K562 (cell line): Measurements from ENCODE around the gene ALG5. TPM values are rescaled to one million over a fixed set of nuclear protein-coding genes. Genes with fewer than 3 reads are reported as not detected.

Source experiments
- ATAC-seq: fragments of 200-7000 bp; cut with Tn5 transposase; 3 replicates; pipeline ENCODE4 v1.9.1; 2020; ENCODE audit warnings: moderate library complexity
- BruUV-seq: library from RNA; stranded (reverse); fragments of 400-500 nt; replicated peaks from 2 replicates; lab custom pipeline; 2021; lab: Mats Ljungman, UMichigan
- CTCF ChIA-PET: fragments of 300-600 bp; formaldehyde crosslinking; extraction: SDS; loops from one replicate; lab custom pipeline; 2021; ENCODE audit warnings: low intra/inter-chr PET ratio; lab: Yijun Ruan, JAX
- POLR2A ChIA-PET: fragments of 300-600, 350-650 bp; sonication (Branson Sonifier 250); formaldehyde crosslinking; extraction: SDS; loops from one replicate; lab custom pipeline; 2021; ENCODE audit warnings: antibody characterized with exemption, inconsistent platforms; lab: Yijun Ruan, JAX
- DNase-seq, 4 experiments: peaks; one replicate each; pipeline versions ENCODE4 v3.0.0 to v3.0.0-alpha.2; 2011 to 2018; ENCODE audit warnings: low spot score in 3 of 4, mixed read lengths in 3 of 4; ENCODE audit errors: extremely low read depth in 1 of 4
- FAIRE-seq: peaks from 2 replicates; lab custom pipeline; 2011; peaks lifted over from hg19 to GRCh38; lab: Jason Lieb, UNC
- H2AFZ ChIP-seq: 2 replicates; pipeline ENCODE4 v1.6.0; 2011; ENCODE audit warnings: low read depth, low read length, control low read depth, inconsistent platforms
- H3K27ac ChIP-seq: fragments of 200-600 bp; 3 replicates; pipeline ENCODE4 v1.8.0; 2011; ENCODE audit warnings: low read depth, mild to moderate bottlenecking, control low read depth, inconsistent platforms, low read length, moderate library complexity, mixed read lengths; ENCODE audit errors: extremely low read depth
- H3K27me3 ChIP-seq, 2 experiments: fragments of 300-600 bp in 1 of 2; 2 replicates in 1 of 2; 3 replicates in 1 of 2; pipeline versions ENCODE4 v1.6.0 to v1.8.0; 2011; ENCODE audit warnings: inconsistent platforms in 2 of 2, low read length in 2 of 2, mild to moderate bottlenecking in 1 of 2, mixed read lengths in 1 of 2, moderate library complexity in 1 of 2; ENCODE audit not compliant: control insufficient read depth in 2 of 2, insufficient read depth in 2 of 2
- H3K36me3 ChIP-seq: fragments of 300-600 bp; 3 replicates; pipeline ENCODE4 v1.8.0; 2011; ENCODE audit warnings: mild to moderate bottlenecking, low read length, inconsistent platforms; ENCODE audit not compliant: control insufficient read depth, insufficient read depth
- H3K4me1 ChIP-seq, 2 experiments: fragments of 200-600 bp in 1 of 2; replicated peaks in 1 of 2; 2 replicates in 1 of 2; 3 replicates in 1 of 2; pipeline versions ENCODE4 v1.5.1 to v1.8.0; 2011; ENCODE audit warnings: inconsistent platforms in 2 of 2, low read length in 2 of 2, mild to moderate bottlenecking in 1 of 2, mixed read lengths in 1 of 2, moderate library complexity in 1 of 2; ENCODE audit not compliant: control insufficient read depth in 2 of 2, insufficient read depth in 2 of 2
- H3K4me2 ChIP-seq: 2 replicates; pipeline ENCODE4 v1.6.1; 2011; ENCODE audit warnings: low read length, control low read depth, inconsistent platforms, mixed read lengths; ENCODE audit not compliant: insufficient read depth
- H3K4me3 ChIP-seq: fragments of 200-600 bp; sonication (generic), shearing (Covaris generic); 2 replicates; pipeline ENCODE4 v1.5.1; 2016; ENCODE audit warnings: control low read depth, inconsistent platforms
- H3K79me2 ChIP-seq: fragments of 200-600 bp; 3 replicates; pipeline ENCODE4 v1.8.0; 2011; ENCODE audit warnings: low read length, inconsistent platforms; ENCODE audit not compliant: control insufficient read depth, insufficient read depth
- H3K9ac ChIP-seq, 2 experiments: 2 replicates each; pipeline versions ENCODE4 v1.6.0 to v1.6.1; 2011; ENCODE audit warnings: low read depth in 2 of 2, low read length in 2 of 2, control low read depth in 1 of 2, inconsistent platforms in 1 of 2, mild to moderate bottlenecking in 1 of 2, mixed read lengths in 1 of 2; ENCODE audit not compliant: insufficient read depth in 1 of 2
- H3K9me1 ChIP-seq: one replicate; pipeline ENCODE4 v1.6.0; 2011; ENCODE audit warnings: inconsistent platforms, mild to moderate bottlenecking, low read length, moderate library complexity; ENCODE audit not compliant: control insufficient read depth, insufficient read depth
- H3K9me3 ChIP-seq: replicated peaks from 2 replicates; pipeline ENCODE4 v1.5.1; 2011; ENCODE audit warnings: low read depth, low read length, inconsistent platforms; ENCODE audit not compliant: control insufficient read depth, insufficient read depth
- H4K20me1 ChIP-seq: replicated peaks from 2 replicates; pipeline ENCODE4 v1.6.1; 2011; ENCODE audit warnings: low read length, inconsistent platforms, mixed read lengths; ENCODE audit not compliant: control insufficient read depth, insufficient read depth
- HDGF ChIP-seq: fragments of 450-650 bp; IDR thresholded peaks from 2 replicates; pipeline ENCODE4 v1.6.1; 2016
- TAF9B ChIP-seq: fragments of 450-650 bp; IDR thresholded peaks from 2 replicates; pipeline ENCODE4 v1.6.1; 2018; ENCODE audit warnings: mild to moderate bottlenecking; ENCODE audit not compliant: partially characterized antibody
- TEAD2 ChIP-seq: fragments of 450-650 bp; IDR thresholded peaks from 2 replicates; pipeline ENCODE4 v1.6.1; 2016; ENCODE audit warnings: missing genetic modification characterization, control low read depth, missing compliant biosample characterization
- ZNF232 ChIP-seq: sonication (generic); formaldehyde crosslinking; IDR thresholded peaks from 2 replicates; pipeline ENCODE4 v1.8.0; 2022; ENCODE audit warnings: mild to moderate bottlenecking, missing genetic modification reagents
- ZNF444 ChIP-seq: fragments of 250-450 bp; sonication (Bioruptor Pico); IDR thresholded peaks from 2 replicates; pipeline ENCODE4 v1.4.0; 2020; ENCODE audit warnings: mild to moderate bottlenecking, moderate library complexity
- ZNF589 ChIP-seq: fragments of 200-800 bp; sonication (Bioruptor generic); IDR thresholded peaks from 2 replicates; pipeline ENCODE4 v1.6.1; 2016; ENCODE audit warnings: low read depth, missing genetic modification characterization, missing compliant biosample characterization
- ZNF609 ChIP-seq: sonication (generic); formaldehyde crosslinking; IDR thresholded peaks from 2 replicates; pipeline ENCODE4 v1.8.1; 2023; ENCODE audit warnings: missing genetic modification reagents, mild to moderate bottlenecking, borderline replicate concordance
- WGBS: fragments of 100-300 bp; shearing (Covaris generic); methylation state at CpG from one replicate; pipeline ENCODE4 v1.1.6; 2016; ENCODE audit warnings: low coverage, mixed read lengths; ENCODE audit not compliant: insufficient coverage; ENCODE audit errors: missing lambda C conversion rate; 5-methylcytosine and 5-hydroxymethylcytosine counted together
- in situ Hi-C: fragments of 300-500 bp; cut with MboI; formaldehyde crosslinking; loops from 4 replicates; pipeline ENCODE4 v1.15.0; 2018; ENCODE audit warnings: inconsistent platforms, mixed read lengths
- intact Hi-C: fragments of 100-400 bp; cut with micrococcal nuclease; formaldehyde crosslinking; loops from 2 replicates; pipeline ENCODE4 v1.14.2; 2022
- polyA plus RNA-seq, 8 experiments: library from polyadenylated mRNA; depleted of rRNA in 4 of 8; stranded (reverse) in 5 of 8; unstranded in 3 of 8; fragments of >200 nt; fragmentation: Nextera tagmentation in 2 of 8; fragmentation: Illumina TruSeq in 1 of 8; extraction: Ambion mirVana in 2 of 8; extraction: Trizol in 1 of 8; gene quantifications; 2 replicates each; pipeline versions ENCODE4 v1.2.1 to v1.2.3, GENCODE V29; 2011 to 2014; ENCODE audit warnings: inconsistent platforms in 1 of 8, missing spikeins in 1 of 8
- total RNA-seq, 7 experiments: library from RNA; depleted of rRNA in 6 of 7; stranded (reverse); fragments of >200 nt in 6 of 7; fragmentation: Illumina TruSeq in 2 of 7; extraction: Trizol in 2 of 7; gene quantifications; 2 replicates each; pipeline versions ENCODE4 v1.2.1 to v1.2.3, GENCODE V29; 2011 to 2021; ENCODE audit warnings: low replicate concordance in 1 of 7

Gene ALG5
- total and polyA plus RNA-seq, 9 of the 15 experiments (the other 6 are each of a cell fraction or from before 2014, with no cell fraction given), result 33.6 to 80.5 (median 48.2) TPM

- Histone ChIP-seq H3K36me3 (peaks cover 78% of the 10 kb centered on the region), H3K4me3 (no peak overlapping the region), H3K27ac (no peak overlapping the region), H3K9me1 (no peaks in the 10 kb centered on the region), H3K9ac (no peak overlapping the region), H3K9me3 (no peaks in the 10 kb centered on the region), H3K4me1 (no peaks in the 10 kb centered on the region; a peak in 1 of 5 replicates), H2AFZ (no peak overlapping the region), H4K20me1 (no peaks in the 10 kb centered on the region), H3K79me2 (no peaks in the 10 kb centered on the region), H3K27me3 (no peaks in the 10 kb centered on the region), H3K4me2 (no peak overlapping the region)
- intact Hi-C loops, result no loop called here
- ChIA-PET POLR2A (no interaction called here), CTCF (no interaction called here)
- FAIRE-seq (no peak), ATAC-seq (no peak), DNase-seq (no peak)
- no TSS peak for BruUV-seq
- TF ChIP-seq ZNF232 (CRISPR knock-in tag) (no peak), HDGF (no peak), TEAD2 (tag) (no peak)
- in situ Hi-C loops, result no loop called here
- 93% methylated on average over 3 of the region's 3 CpGs for WGBS
Measured at GRCh38 chr13:37037241-37037640, 38.1 kb upstream of the ALG5 start.

- intact Hi-C loops, result no loop called here
- no peak for FAIRE-seq
- Histone ChIP-seq H3K27ac (no peak overlapping the region), H3K36me3 (peaks cover 60% of the 10 kb centered on the region), H3K79me2 (no peaks in the 10 kb centered on the region), H3K4me3 (no peak overlapping the region), H3K9me1 (no peaks in the 10 kb centered on the region), H2AFZ (no peak overlapping the region), H3K4me1 (no peaks in the 10 kb centered on the region), H4K20me1 (no peaks in the 10 kb centered on the region), H3K27me3 (no peaks in the 10 kb centered on the region)
- CTCF ChIA-PET, result no interaction called here
- 90% methylated on average over 4 of the region's 4 CpGs for WGBS
- BruUV-seq, result no TSS peak
- DNase-seq, result no peak
- no peak for TF ChIP-seq TAF9B
- TF ChIP-seq ZNF232 (CRISPR knock-in tag), result no peak
- TF ChIP-seq ZNF609 (CRISPR knock-in tag), result no peak
- no peak for TF ChIP-seq ZNF589 (CRISPR knock-in tag)
- TF ChIP-seq ZNF444 (CRISPR knock-in tag), result no peak
- TF ChIP-seq, all 486 proteins: peak for 0
- H3K9ac ChIP-seq, result no peak overlapping the region
- H3K4me2 ChIP-seq, result no peak overlapping the region
- no peak for ATAC-seq
- POLR2A ChIA-PET, result interaction anchor here (1.6 kb wide), 1 partner anchor 29 kb away, joined by 7 read pairs; the partner anchor contains the start of gene EXOSC8
- H3K9me3 ChIP-seq, result no peaks in the 10 kb centered on the region
- in situ Hi-C loops, result no loop called here
Measured at GRCh38 chr13:37029617-37030016, 30.5 kb upstream of the ALG5 start.
